NCI-H2227 (cell line): ENCODE measurements around the gene HSD3B7.

ENCODE experiments used
- DNase-seq: peaks from one replicate; lab custom pipeline; 2025; ENCODE audit not compliant: unreplicated experiment; lab: John Stamatoyannopoulos, UW

Gene HSD3B7

DNA sequence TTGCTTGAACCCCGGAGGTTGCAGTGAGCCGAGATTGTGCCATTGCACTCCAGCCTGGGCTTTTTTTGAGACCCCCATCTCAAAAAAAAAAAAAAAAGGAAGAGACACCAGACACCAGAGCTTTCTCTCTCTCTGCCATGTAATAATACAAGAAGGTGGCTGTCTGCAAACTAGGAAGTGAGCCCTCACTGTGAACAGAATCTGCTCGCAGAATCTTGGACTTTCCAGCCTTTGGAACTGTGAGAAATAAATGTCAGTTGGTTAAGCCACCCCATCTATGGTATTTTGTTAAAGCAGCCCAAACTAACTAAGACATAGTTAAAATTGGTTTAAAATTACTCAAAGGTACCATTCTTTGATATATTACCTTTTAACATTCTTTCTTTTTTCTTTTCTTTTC, 35.5 kb downstream of the HSD3B7 start:
- DNase-seq: no peak

DNA sequence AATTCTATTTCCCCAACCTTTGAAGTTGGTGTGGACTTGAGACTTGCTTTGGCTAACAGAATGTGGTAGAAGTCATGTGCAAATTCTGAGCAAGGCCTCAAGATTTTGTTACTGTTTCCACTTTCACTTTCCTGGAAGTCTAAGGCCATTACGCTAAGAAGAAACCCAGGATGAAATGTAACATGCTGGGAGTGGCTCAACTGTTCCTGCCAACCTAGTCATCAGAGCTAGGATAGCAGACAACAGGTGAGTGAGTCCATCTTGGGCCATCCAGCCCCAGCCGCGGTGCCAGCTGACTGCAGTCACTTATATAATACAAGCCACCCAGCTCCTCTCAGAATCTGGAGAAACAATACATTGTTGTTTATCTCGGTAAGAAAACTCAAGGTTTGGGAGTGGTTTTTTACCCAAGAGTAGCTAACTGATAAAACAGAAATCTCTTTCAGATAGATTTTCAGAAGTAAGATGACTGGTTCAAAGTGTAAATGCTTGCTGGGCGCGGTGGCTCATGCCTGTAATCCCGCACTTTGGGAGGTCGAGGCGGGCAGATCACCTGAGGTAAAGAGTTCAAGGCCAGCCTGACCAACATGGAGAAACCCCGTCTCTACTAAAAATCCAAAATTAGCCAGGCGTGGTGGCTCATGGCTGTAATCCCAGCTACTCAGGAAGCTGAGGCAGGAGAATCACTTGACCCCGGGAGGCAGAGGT, 37.7 kb downstream of the HSD3B7 start:
- no peak for DNase-seq

DNA sequence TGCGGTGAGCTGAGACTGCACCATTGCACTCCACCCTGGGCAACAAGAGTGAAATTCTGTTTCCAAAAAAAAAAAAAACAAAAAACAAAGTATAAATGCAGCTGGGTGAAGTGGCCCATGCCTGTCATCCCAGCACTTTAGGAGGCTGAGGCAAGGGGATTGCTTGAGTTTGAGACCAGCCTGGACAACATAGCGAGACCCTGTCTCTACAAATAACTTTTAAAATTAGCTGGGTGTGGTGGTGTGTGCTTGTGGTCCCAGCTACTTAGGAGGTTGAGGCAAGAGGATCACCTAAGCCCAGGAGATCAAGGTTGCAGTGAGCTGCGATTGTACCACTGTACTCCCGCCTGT, 38.2 kb downstream of the HSD3B7 start:
- DNase-seq: no peak

DNA sequence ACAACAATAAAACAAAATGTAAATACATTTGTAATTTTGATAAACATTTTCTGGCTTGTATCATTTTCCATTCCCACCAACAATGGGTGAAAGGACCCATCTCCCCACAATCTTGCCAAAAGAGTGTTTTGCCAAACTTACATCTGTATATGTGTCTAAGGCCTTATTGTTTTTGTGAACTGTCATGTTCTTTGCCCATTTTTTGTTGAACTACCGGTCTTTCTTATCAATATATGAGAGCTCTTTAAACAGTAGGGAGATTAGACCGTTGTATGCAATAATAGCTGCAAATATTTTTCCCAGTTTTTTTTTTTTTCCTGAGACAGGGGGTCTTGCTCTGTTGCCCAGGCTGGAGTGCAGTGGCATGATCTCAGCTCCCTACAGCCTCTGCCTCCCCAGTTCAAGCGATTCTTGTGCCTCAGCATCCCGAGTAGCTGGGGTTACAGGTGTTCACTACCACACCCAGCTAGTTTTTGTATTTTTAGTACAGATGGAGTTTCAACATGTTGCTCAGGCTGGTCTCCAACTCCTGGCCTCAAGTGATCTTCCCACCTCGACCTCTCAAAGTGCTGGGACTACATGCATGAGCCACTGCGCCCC, 38.7 kb downstream of the HSD3B7 start:
- no peak for DNase-seq

DNA sequence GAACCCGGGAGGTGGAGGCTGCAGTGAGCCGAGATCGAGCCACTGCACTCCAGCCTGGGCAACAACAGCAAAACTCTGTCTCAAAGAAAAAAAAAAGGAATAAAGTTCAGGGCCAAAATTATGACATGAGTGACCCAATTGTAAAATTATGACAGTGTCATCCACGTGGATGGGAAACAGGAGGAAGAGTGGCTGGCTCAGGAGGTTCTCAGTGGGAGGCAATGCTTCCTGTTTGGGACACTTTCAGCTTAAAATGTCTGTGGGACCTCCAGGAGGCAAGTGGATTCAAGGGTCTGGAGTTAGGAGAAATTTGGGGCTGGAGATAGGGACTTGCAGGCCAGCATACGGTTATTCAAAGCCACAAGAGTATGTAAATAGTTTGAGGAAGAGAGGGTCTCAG, 40.3 kb downstream of the HSD3B7 start:
- no peak for DNase-seq

DNA sequence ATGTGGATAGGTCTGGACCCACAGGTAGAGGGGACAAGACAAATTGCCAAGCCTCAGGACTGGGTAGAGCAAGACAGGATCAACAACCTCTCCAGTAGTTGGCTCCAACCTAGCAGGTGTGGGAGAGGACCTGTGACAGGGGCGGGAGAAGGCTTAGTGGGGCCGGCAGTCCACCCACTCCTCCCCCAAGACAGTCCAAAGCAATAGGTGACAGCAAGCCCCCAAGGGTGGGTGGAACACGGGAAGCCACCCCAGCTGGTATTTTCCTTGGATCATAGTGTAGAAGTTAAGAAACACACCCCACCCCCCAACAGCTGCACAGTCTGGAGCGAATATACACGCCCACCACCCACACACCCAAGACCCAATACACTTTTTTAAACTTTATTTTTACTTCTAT, 44.3 kb downstream of the HSD3B7 start:
- no peak for DNase-seq

DNA sequence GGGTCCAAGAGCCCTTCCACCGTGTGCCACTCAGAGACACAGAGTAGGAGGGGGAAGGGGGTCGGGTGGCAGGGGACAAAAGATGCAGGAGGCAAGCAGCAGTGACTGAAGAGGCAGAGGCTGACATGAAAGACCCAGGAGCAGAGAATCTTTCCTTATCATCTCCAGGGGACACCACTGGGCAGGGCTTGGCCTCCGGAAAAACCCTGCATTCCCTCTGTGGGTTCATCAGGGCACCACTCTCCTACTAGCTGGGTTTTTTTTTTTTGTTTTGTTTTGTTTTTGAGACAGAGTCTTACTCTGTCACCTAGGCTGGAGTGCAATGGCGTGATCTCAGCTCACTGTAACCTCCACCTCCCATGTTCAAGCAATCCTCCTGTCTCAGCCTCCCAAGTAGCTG, 46.3 kb downstream of the HSD3B7 start:
- no peak for DNase-seq

DNA sequence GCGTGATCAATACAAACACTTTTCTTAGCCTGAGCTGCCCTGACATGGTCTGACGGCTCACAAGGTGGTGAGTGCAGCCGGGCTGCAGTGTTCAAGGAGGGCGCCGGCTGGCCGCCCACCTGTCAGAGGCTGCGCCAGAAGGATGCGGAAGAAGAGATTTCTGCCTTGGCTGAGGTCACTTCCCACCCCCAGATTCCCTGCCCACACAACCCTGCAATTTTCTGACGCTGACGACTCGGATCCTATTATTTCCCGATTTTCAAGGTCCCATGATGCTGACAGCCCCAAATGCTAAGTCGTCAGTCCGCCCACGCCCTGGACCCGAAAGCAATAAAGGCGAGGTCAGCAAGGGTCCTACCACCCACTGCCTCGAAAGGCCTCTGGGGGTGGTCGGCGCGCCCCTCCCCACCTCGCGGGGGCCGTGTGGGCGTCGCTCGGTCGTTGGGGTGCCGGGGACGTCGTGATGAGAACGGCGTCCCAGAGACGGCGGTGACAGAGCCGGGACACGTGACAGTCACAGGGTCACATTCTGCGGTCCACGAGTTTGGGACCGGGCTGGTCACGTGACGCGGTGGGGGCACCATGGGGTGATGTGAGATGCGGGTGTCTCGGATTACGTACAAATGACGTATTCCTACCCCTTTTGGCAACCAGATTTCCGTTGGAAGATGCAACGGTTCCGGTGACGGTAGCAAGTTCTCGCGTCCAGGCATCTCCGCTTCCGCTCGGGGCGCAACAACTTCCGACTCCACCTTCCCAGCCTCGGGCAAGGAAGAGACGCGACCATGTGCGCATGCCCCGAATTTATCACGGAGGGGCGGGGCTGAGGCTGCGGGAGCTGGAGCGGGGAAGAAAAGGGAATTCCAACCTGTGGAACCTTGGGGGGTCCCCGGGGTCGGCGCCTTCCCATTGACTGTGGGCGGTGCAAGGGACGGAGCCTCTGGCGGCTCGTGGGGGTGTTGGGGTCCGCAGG, 48.0 kb downstream of the HSD3B7 start, which contains the start of gene STX4:
TSS of gene STX4 (plus strand) at position 823 of the 973 bp plus-strand sequence. CDS start 248 bp downstream, outside the sequence.
- peak; percentile 99 for DNase-seq

DNA sequence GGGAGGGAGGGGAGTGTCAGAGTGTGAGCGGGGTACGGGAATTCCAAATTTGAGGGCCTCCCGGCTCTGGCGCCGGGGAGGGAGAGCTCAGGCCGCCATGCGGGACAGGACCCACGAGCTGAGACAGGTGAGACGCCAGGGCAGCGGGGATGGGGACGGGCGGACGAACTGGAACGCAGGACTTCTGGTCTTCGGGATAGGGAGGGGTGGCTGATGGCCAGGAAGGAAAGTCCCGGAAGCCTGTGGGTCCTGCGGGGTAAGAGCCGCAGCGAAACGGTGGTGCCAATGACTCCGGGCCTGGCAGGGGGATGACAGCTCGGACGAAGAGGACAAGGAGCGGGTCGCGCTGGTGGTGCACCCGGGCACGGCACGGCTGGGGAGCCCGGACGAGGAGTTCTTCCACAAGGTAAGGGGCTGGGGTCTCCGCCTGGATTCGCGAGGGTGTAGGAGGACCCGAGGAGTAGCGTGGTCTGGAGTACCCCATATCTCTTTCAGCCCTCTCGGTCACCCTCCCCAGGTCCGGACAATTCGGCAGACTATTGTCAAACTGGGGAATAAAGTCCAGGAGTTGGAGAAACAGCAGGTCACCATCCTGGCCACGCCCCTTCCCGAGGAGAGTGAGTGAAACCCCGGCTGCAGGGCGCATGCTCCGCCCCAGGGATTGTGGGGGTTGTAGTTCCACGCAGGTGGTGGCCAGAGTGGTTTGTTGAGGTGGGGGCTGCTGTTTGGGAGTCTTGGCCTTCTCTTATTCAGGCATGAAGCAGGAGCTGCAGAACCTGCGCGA, 48.9 kb downstream of the HSD3B7 start:
- peak; percentile 91 for DNase-seq

DNA sequence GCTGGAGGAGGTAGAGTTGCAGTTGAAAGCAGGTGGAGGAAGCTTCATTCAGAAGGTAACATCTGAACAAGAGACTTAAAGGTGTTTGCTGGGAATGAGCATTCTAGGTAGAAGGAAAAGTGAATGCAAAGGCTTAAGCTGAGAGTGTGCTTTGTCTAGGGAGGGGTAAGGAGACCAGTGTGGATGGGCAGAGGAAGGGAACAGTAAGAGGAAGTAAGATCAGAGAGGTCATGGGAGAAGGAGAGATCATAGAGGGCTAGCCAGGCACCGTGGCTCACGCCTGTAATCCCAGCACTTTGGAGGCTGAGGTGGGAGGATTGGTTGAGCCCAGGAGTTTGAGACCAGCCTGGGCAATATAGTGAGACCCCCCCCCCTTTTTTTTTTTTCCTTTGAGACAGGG, 51.7 kb downstream of the HSD3B7 start:
- DNase-seq: no peak
